SH-SY5Y (cell line): Measurements from ENCODE around the gene SPANXD.
"Not testable (repeated sequence)": the region's sequence is repeated elsewhere in the genome, so short reads cannot be mapped to it uniquely, and the experiment has no call there.

ENCODE experiments used
- GATA2 ChIP-seq: IDR thresholded peaks from 2 replicates; pipeline ENCODE4 v1.6.1; 2011; ENCODE audit warnings: mild to moderate bottlenecking, low read depth, low read length
- GATA3 ChIP-seq: IDR thresholded peaks from 2 replicates; pipeline ENCODE4 v1.6.1; 2011; ENCODE audit warnings: low read depth, mild to moderate bottlenecking, low read length, moderate library complexity

DNA sequence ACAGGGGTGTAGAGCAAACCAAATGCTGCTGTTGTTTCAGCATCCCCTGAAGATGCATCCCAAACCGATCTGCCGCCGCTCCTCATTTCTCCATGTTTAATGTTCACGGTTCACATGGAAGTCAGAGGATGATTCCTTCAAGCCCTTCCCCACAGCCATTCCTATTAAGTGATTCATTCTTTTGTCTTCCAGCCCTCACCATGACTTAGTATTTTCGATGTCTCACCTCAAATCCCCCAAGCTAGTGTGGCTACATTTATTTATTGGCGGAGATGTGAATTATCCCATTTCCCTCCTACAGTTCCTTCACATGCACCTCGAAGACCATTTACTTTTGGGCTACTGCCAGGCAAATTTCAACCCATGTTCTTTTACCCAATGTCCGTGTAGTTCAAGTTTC lies at the start of gene SPANXD:
- not testable (repeated sequence) for TF ChIP-seq GATA3, GATA2
